Measurements from ENCODE around the gene RAD51B.

GRCh38 chr14:68257969-68258368, 438.4 kb downstream of the RAD51B start:
- TF ChIP-seq CTCF (conservative IDR thresholded peaks at IDR 0.05) = no peak
- TF ChIP-seq EZH2 (IDR thresholded peaks at IDR 0.05; ENCODE audit: low read depth) = no peak
